ENCODE measurements around the gene PRR19.
"Not testable (repeated sequence)": the region's sequence is repeated elsewhere in the genome, so short reads cannot be mapped to it uniquely, and the experiment has no call there.

The PRR19 gene, protein sequence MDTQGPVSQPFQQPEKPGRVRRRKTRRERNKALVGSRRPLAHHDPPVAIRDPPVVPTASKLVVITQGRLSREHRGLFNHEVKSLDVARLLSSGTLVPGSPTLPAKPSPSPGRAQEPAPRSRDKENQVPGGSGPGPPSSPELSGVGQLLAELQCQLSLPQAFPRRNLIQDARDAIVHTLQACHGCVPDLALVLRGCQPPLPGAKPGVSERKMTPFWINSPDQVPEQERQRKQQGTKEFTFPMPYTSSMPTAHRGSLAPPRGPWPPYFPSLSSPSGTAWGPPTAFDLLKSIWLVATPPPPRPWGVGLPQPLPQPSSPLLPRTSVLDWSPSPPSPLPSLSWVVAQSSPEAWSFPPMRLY

GRCh38 chr19:42301646-42302203 lies at the start of gene PRR19:
TSS of gene PRR19 (plus strand) at chr19:42302132. CDS start at chr19:42309585, 7,453 bp downstream.
- no peak for FAIRE-seq

- no peak for FAIRE-seq
Measured at GRCh38 chr19:42252365-42253244, 49.3 kb upstream of the PRR19 start.

- no peak for FAIRE-seq
Measured at GRCh38 chr19:42253245-42254088, 48.5 kb upstream of the PRR19 start.

- FAIRE-seq = no peak
Measured at GRCh38 chr19:42254089-42254849, 47.7 kb upstream of the PRR19 start.

DNA sequence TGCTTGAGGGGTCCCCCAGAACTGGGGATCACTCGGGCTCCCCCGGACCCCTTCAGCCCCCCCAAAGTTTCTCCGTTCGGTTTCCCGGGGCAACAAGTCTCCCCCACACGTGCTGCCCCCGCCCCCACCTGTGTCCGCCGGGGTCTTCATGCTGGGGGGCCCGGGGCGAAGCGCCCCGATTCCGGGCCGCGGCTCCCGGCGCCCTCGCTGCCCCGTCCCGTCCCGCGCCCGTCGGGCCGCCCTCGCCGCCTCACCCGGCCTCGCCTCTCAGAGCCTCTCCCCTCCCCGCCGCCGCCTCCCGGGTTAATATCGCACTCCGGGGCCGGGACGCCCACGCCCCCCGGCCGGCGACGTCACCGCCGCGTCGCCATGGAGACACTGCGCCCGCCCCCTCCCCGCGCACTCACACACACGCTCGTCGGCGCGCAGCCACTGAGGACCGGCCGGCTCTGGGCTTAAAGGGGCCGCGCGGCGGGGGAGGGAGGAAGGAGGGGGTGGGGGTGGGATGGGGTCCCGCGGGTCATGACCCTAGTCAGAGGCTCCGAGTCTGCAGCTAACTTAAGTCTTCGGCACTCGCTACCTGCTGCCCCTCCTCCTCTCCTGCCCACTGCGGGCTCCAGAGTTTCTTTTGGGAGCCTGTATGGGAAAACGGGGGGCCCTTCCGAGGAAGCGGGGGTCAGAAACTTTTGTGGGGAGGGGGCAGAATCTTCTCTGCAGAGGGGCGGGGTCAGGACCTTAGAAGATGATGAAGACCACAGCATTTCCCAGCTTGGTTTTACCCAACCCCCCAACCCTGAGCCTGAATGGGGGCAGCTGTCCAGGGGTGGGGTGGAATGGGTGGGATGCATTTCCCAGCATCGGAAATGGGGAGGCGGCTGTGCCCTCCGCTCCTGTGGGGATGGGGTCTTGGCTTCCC lies 46.8 kb upstream of the PRR19 start, which contains the start of gene ERF:
TSS of gene ERF (minus strand) at position 279 of the 916 bp plus-strand sequence. CDS start at position 150, 129 bp downstream.
- FAIRE-seq = no peak

DNA sequence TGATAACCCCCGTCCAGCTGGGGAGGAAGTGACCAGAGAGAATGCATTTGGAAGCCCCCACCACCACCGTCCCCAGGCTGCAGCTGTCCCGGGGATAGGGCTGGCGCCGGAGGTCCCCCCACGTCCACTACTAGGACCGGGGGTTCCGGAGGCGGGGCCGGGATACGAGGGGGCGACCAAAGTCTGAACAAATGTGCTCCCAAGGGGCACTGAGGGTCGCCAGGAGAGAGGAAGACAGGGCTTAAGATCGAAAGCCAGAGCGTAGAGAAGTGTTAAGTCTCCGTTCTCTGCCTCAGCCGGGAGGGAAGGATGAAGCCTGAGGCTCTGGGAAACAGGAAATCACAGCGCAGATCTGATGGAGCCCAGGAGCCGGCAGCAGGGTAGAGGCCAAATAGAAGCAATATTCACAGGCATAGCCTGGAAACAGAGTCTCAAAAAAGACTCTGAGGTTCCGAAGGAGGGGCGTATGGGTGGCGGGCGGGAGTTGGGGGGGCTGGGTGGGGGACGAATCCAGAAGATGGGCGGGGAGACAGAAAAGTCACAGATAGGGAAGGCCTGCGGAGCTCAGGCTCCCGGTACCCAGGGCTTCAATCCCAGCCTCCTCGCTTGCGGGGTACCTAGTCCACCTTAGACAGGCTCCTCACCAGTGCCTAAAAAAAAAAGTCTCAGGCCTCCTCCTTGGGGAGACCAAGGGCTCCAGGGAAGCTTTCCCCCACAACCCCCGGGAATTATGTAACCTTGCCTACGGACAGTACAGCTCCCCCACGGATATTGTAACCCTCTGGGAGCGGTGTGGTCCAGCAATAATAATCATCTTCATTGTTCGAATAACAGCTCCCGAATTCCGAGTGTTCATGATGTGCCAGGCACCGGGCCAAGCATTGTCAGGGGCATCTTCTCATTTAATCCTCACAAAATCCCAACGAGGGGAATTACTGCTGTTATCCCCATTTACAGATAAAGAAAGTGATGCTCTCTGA lies 45.9 kb upstream of the PRR19 start:
- no peak for FAIRE-seq

DNA sequence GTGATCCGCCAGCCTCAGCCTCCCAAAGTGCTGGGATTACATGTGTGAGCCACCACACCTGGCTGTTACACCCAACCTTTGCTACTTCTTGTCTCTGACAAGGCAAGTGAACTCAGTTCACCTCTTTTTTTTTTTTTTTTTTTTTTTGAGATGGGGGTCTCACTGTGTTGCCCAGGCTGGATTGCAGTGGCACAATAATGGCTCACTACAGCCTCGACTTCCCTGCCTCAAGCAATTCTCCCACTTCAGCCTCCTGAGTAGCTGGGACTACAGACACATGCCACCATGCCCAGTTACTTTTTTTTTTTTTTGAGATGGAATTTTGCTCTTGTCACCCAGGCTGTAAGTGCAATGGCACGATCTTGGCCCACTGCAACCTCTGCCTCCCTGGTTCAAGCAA lies 44.1 kb upstream of the PRR19 start:
- FAIRE-seq = not testable (repeated sequence)

GRCh38 chr19:42261763-42262162 lies 40.2 kb upstream of the PRR19 start:
- no peak for FAIRE-seq

- not testable (repeated sequence) for FAIRE-seq
Measured at GRCh38 chr19:42266105-42266504, 35.8 kb upstream of the PRR19 start.

GRCh38 chr19:42266928-42267603 lies 34.9 kb upstream of the PRR19 start:
- not testable (repeated sequence) for FAIRE-seq

DNA sequence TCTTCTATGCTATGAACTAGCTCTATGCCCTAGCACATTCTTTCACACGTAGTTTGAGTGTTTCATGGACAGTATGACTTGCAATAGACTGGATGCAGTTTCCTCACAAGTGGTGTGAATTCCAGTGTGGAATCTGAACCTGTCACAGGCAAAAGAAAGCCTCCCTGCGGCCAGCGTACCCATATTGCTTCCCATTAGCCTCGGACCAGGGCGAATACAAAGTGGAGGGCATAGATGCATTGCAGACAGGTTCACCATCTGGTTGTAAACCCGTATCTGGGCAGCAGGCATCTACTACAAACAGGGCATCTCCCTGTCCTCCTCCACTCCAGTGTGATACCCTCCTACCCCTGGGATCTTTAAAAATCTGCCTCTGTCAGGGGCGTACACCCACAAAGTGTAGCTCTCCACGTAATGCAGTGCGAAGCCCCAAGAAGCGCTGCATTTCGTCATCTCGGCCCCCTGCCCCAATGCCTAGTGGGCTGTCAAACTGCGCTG lies 34.2 kb upstream of the PRR19 start:
- FAIRE-seq = no peak

GRCh38 chr19:42268142-42268703 lies 33.7 kb upstream of the PRR19 start:
- peak; percentile 60 for FAIRE-seq

DNA sequence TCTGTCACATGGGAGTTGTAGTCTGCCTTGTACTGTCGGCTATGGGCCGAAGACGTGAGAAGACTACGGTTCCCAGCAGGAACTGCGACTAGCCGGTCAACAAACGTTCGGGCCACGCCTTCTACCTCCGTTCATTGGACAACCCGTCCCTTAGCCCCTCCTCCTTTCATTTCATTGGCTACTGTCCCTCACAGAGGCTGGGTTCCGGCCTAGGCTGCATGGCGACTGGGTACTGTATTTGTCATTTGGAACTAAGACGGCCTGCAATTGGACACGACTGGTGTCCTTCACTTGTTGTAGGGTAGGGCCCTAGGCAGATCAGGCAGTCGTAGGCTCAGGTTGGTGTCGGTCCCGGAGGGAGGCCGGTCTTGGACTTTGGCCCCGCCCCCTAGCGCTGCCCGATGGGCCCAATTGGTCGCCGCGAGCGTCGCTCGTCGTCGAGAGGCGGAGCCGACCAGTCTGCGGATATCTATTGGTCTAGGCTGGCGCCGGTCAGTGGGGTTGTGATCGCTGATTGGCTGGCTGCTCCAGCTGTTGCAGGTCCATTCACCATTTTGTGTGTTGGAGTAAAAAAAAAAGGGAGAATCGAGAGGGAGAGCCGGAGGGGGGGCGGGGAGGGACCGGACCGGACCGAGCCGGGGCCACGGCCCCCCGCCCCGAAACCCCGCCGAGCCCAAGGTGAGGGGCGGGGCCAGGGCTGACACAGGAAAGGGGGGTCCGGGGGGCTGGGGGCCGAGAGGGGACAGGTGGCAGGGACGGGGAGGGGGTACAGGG lies 33.0 kb upstream of the PRR19 start, which contains the start of gene CIC:
TSS of gene CIC (plus strand) at position 549 of the 774 bp plus-strand sequence. CDS start 2,532 bp downstream, outside the sequence.
- peak; percentile 94 for FAIRE-seq

DNA sequence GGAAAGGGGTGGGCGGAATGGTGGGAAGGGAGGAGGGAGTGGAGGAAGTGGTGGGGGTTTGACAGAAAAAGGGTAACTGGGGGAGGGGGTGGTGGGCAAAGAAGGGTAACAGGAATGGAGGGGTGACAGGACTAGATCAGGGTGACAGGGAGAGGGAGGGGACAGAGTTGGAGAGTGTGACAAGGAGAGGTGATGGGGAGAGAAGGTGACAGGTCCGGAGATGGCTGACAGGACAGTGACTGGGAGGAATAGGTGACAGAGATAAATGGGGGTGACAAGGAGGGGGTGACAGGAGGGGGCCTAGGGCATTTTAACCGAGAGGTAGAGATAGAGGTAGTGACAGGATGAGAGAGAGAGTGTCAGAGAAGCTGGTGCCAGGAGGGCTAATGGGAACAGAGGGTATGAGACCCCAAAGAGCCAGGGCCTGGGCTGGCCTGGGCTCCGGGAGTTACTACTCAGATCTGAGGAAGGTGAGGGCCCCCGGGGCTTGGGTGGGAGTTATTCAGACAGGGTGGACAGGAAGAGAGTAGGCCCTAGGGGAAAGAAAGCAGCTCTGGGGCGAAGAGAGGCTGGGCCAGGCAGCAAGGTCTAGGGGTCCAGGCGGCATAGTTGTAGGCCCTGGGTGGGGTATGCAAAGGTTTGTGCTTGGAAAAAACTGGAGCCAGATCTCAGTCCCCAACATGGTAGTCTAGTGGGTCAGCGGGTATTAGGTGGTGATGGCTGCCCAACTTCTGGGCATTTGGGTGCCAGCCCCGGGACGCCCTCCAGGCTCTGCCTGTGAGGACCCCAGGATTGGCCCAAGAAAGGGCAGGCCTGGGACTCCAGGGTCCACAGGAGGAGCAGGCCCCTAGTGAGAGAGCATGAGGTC lies 32.2 kb upstream of the PRR19 start:
- FAIRE-seq = no peak

DNA sequence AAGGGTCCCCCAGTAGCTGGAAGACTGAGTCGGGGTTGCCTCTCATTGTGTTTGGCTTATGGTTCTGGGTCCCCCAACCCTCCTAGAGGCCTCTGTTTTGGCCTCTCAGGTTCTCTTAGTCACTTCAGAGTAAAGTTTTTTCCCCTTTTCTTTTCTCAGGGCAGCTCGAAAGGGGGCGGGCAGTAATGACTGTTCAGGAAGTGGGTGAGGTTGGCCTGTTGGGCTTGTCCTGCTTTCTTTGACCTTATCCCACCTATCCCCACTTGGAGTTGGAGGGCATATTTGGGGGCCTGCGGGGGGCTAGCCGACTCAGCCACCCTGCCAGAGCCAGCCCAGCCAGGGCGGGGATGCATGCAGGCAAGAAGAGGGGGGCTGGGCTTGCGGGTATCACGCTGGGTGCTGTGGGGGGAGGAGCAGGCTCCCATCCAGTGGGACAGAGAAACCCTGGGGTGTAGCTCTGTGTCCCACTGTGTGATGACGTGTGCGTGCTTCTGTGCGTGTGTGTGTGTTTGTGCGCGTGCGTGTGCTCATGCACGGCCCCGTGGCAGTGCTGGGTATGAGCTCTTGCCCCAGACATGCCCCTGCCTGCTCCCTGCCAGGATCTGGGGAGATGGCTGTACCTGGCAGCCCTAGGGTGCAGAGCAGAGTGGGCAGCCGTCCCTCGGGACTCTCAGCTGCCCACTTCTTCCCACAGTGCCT lies 31.4 kb upstream of the PRR19 start:
- FAIRE-seq = no peak

Measured in colon (tissue), 2 donors.